T-helper 1 cell treated with Interleukin-12 subunit alpha and Interleukin-12 subunit beta and Interleukin-4 antibody, amounts not matched to agents 30 μg/mL and 1 μg/mL, for 36 hours (primary cell): Measurements from ENCODE around the gene SRGAP1.

Experiments
- H3K27ac Mint-ChIP-seq: one replicate; pipeline ENCODE4 v1.8.0; 2021; ENCODE audit warnings: mild to moderate bottlenecking, mixed read lengths
- H3K27me3 Mint-ChIP-seq: one replicate; pipeline ENCODE4 v1.8.0; 2021; ENCODE audit warnings: low read depth, mixed read lengths
- H3K36me3 Mint-ChIP-seq: one replicate; pipeline ENCODE4 v1.8.0; 2021; ENCODE audit warnings: low read depth, mixed read lengths
- H3K4me1 Mint-ChIP-seq: one replicate; pipeline ENCODE4 v1.8.0; 2021; ENCODE audit warnings: low read depth, mixed read lengths
- H3K4me3 Mint-ChIP-seq: one replicate; pipeline ENCODE4 v1.8.0; 2021; ENCODE audit warnings: mild to moderate bottlenecking, moderate library complexity, mixed read lengths
- H3K9me3 Mint-ChIP-seq: one replicate; pipeline ENCODE4 v1.8.0; 2021; ENCODE audit warnings: mixed read lengths

Gene SRGAP1

GRCh38 chr12:63917477-63917862, 73.0 kb downstream of the SRGAP1 start:
- Mint-ChIP-seq H3K4me1 (no peaks in the 10 kb centered on the region), H3K4me3 (no peak overlapping the region), H3K36me3 (no peaks in the 10 kb centered on the region), H3K27me3 (no peaks in the 10 kb centered on the region), H3K27ac (no peak overlapping the region), H3K9me3 (no peaks in the 10 kb centered on the region)

- H3K4me1 Mint-ChIP-seq, result no peaks in the 10 kb centered on the region
- H3K36me3 Mint-ChIP-seq, result no peaks in the 10 kb centered on the region
- H3K27ac Mint-ChIP-seq, result no peak overlapping the region
Measured at GRCh38 chr12:63917864-63918799, 73.6 kb downstream of the SRGAP1 start.

GRCh38 chr12:63918800-63919300, 74.3 kb downstream of the SRGAP1 start:
- H3K9me3 Mint-ChIP-seq, result no peaks in the 10 kb centered on the region
- no peaks in the 10 kb centered on the region for H3K27me3 Mint-ChIP-seq
- H3K36me3 Mint-ChIP-seq, result no peaks in the 10 kb centered on the region
- no peak overlapping the region for H3K27ac Mint-ChIP-seq
- H3K4me1 Mint-ChIP-seq, result no peaks in the 10 kb centered on the region
- H3K4me3 Mint-ChIP-seq, result no peak overlapping the region

More at GRCh38 chr12:63917864-63918799, 73.6 kb downstream of the SRGAP1 start:
- H3K9me3 Mint-ChIP-seq, result no peaks in the 10 kb centered on the region
- H3K27me3 Mint-ChIP-seq, result no peaks in the 10 kb centered on the region
- no peak overlapping the region for H3K4me3 Mint-ChIP-seq

GRCh38 chr12:63919756-63920155, 75.3 kb downstream of the SRGAP1 start:
- Mint-ChIP-seq H3K27ac (no peak overlapping the region), H3K4me3 (no peak overlapping the region), H3K4me1 (no peaks in the 10 kb centered on the region), H3K36me3 (no peaks in the 10 kb centered on the region), H3K27me3 (no peaks in the 10 kb centered on the region), H3K9me3 (no peaks in the 10 kb centered on the region)

GRCh38 chr12:63921157-63921556, 76.7 kb downstream of the SRGAP1 start:
- H3K4me1 Mint-ChIP-seq, result no peaks in the 10 kb centered on the region
- H3K9me3 Mint-ChIP-seq, result no peaks in the 10 kb centered on the region
- H3K27me3 Mint-ChIP-seq, result no peaks in the 10 kb centered on the region
- no peak overlapping the region for H3K4me3 Mint-ChIP-seq
- no peak overlapping the region for H3K27ac Mint-ChIP-seq
- no peaks in the 10 kb centered on the region for H3K36me3 Mint-ChIP-seq

GRCh38 chr12:63922474-63922873, 78.0 kb downstream of the SRGAP1 start:
- no peak overlapping the region for H3K27ac Mint-ChIP-seq
- no peaks in the 10 kb centered on the region for H3K9me3 Mint-ChIP-seq
- H3K4me1 Mint-ChIP-seq, result no peaks in the 10 kb centered on the region
- no peaks in the 10 kb centered on the region for H3K36me3 Mint-ChIP-seq
- no peak overlapping the region for H3K4me3 Mint-ChIP-seq
- H3K27me3 Mint-ChIP-seq, result no peaks in the 10 kb centered on the region

- Mint-ChIP-seq H3K27me3 (no peaks in the 10 kb centered on the region), H3K9me3 (no peaks in the 10 kb centered on the region), H3K27ac (no peak overlapping the region), H3K4me3 (no peak overlapping the region), H3K4me1 (no peaks in the 10 kb centered on the region), H3K36me3 (no peaks in the 10 kb centered on the region)
Measured at GRCh38 chr12:63924781-63925180, 80.3 kb downstream of the SRGAP1 start.

GRCh38 chr12:63927511-63927910, 83.0 kb downstream of the SRGAP1 start:
- Mint-ChIP-seq H3K27me3 (no peaks in the 10 kb centered on the region), H3K27ac (no peak overlapping the region), H3K4me3 (no peak overlapping the region), H3K36me3 (no peaks in the 10 kb centered on the region), H3K4me1 (no peaks in the 10 kb centered on the region), H3K9me3 (no peaks in the 10 kb centered on the region)

GRCh38 chr12:63928305-63928704, 83.8 kb downstream of the SRGAP1 start:
- H3K27ac Mint-ChIP-seq, result no peak overlapping the region
- H3K4me3 Mint-ChIP-seq, result no peak overlapping the region
- H3K9me3 Mint-ChIP-seq, result no peaks in the 10 kb centered on the region

GRCh38 chr12:63929426-63929825, 84.9 kb downstream of the SRGAP1 start:
- H3K4me3 Mint-ChIP-seq, result no peak overlapping the region
- no peaks in the 10 kb centered on the region for H3K9me3 Mint-ChIP-seq
- no peaks in the 10 kb centered on the region for H3K36me3 Mint-ChIP-seq
- no peaks in the 10 kb centered on the region for H3K27me3 Mint-ChIP-seq
- no peak overlapping the region for H3K27ac Mint-ChIP-seq
- no peaks in the 10 kb centered on the region for H3K4me1 Mint-ChIP-seq

More at GRCh38 chr12:63928305-63928704, 83.8 kb downstream of the SRGAP1 start:
- Mint-ChIP-seq H3K4me1 (no peaks in the 10 kb centered on the region), H3K27me3 (no peaks in the 10 kb centered on the region), H3K36me3 (no peaks in the 10 kb centered on the region)

- H3K4me3 Mint-ChIP-seq, result no peak overlapping the region
- no peaks in the 10 kb centered on the region for H3K36me3 Mint-ChIP-seq
Measured at GRCh38 chr12:63930971-63931370, 86.5 kb downstream of the SRGAP1 start.

GRCh38 chr12:63931703-63932102, 87.2 kb downstream of the SRGAP1 start:
- Mint-ChIP-seq H3K36me3 (no peaks in the 10 kb centered on the region), H3K4me3 (no peak overlapping the region), H3K27me3 (no peaks in the 10 kb centered on the region), H3K9me3 (no peaks in the 10 kb centered on the region), H3K27ac (no peak overlapping the region), H3K4me1 (no peaks in the 10 kb centered on the region)

More at GRCh38 chr12:63930971-63931370, 86.5 kb downstream of the SRGAP1 start:
- no peaks in the 10 kb centered on the region for H3K27me3 Mint-ChIP-seq
- no peaks in the 10 kb centered on the region for H3K9me3 Mint-ChIP-seq
- H3K4me1 Mint-ChIP-seq, result no peaks in the 10 kb centered on the region
- H3K27ac Mint-ChIP-seq, result no peak overlapping the region

GRCh38 chr12:63934936-63935335, 90.4 kb downstream of the SRGAP1 start:
- H3K36me3 Mint-ChIP-seq, result no peaks in the 10 kb centered on the region
- no peaks in the 10 kb centered on the region for H3K9me3 Mint-ChIP-seq
- no peak overlapping the region for H3K4me3 Mint-ChIP-seq
- H3K27ac Mint-ChIP-seq, result no peak overlapping the region
- no peaks in the 10 kb centered on the region for H3K27me3 Mint-ChIP-seq
- H3K4me1 Mint-ChIP-seq, result no peaks in the 10 kb centered on the region

GRCh38 chr12:63935361-63935760, 90.9 kb downstream of the SRGAP1 start:
- Mint-ChIP-seq H3K27ac (no peak overlapping the region), H3K36me3 (no peaks in the 10 kb centered on the region), H3K4me3 (no peak overlapping the region), H3K27me3 (no peaks in the 10 kb centered on the region), H3K9me3 (no peaks in the 10 kb centered on the region), H3K4me1 (no peaks in the 10 kb centered on the region)
